Suprapubic skin (tissue), 4 donors: ENCODE measurements around the gene TMEM130. TPM values are rescaled to one million over a fixed set of nuclear protein-coding genes. Genes with fewer than 3 reads are reported as not detected.

ENCODE experiments used
- DNase-seq, 2 donors: peaks; one replicate each; pipeline ENCODE4 v3.0.0-alpha.2; 2019; ENCODE audit warnings: low spot score in 2 of 2
- H3K27ac ChIP-seq: fragments of 200-600 bp; sonication (generic); one replicate; pipeline ENCODE4 v1.5.1; 2019
- H3K27me3 ChIP-seq: fragments of 200-600 bp; sonication (generic); one replicate; pipeline ENCODE4 v1.5.1; 2019
- H3K36me3 ChIP-seq: fragments of 200-600 bp; sonication (generic); one replicate; pipeline ENCODE4 v1.5.1; 2019
- H3K4me1 ChIP-seq: fragments of 200-600 bp; sonication (generic); one replicate; pipeline ENCODE4 v1.5.1; 2019
- H3K4me3 ChIP-seq: fragments of 200-600 bp; sonication (generic); one replicate; pipeline ENCODE4 v1.5.1; 2019; ENCODE audit warnings: mild to moderate bottlenecking
- H3K9me3 ChIP-seq: fragments of 200-600 bp; sonication (generic); one replicate; pipeline ENCODE4 v1.5.1; 2019
- EP300 ChIP-seq: sonication (generic); formaldehyde crosslinking; IDR thresholded peaks from one replicate; pipeline ENCODE4 v1.6.1; 2017; ENCODE audit warnings: antibody characterized with exemption
- POLR2A ChIP-seq, 2 donors: fragments of 450-650 bp; IDR thresholded peaks; one replicate each; pipeline ENCODE4 v1.6.1; 2017; ENCODE audit warnings: antibody characterized with exemption in 2 of 2, mild to moderate bottlenecking in 2 of 2, moderate library complexity in 2 of 2
- POLR2AphosphoS5 ChIP-seq, 3 donors: sonication (generic); formaldehyde crosslinking; IDR thresholded peaks; one replicate each; pipeline ENCODE4 v1.6.1; 2017; ENCODE audit warnings: antibody characterized with exemption in 3 of 3
- WGBS: methylation state at CpG from one replicate; pipeline ENCODE4 v1.1.5; 2018; 5-methylcytosine and 5-hydroxymethylcytosine counted together
- total RNA-seq, 4 donors: library from RNA; depleted of rRNA; stranded (reverse); fragments of >200 nt; gene quantifications; one replicate each; pipeline ENCODE4 v1.1.0, GENCODE V29; 2016
- TF ChIP-seq, protein P1 (sequence below), 2 donors: fragments of 200-600 bp in 1 of 2; fragments of 450-650 bp in 1 of 2; sonication (generic) in 1 of 2; IDR thresholded peaks; one replicate each; pipeline ENCODE4 v1.5.1; 2016 to 2019; ENCODE audit warnings: antibody characterized with exemption in 2 of 2, mild to moderate bottlenecking in 1 of 2, moderate library complexity in 1 of 2

Gene TMEM130
- total RNA-seq, 4 donors from 2014 or later, result not detected

DNA sequence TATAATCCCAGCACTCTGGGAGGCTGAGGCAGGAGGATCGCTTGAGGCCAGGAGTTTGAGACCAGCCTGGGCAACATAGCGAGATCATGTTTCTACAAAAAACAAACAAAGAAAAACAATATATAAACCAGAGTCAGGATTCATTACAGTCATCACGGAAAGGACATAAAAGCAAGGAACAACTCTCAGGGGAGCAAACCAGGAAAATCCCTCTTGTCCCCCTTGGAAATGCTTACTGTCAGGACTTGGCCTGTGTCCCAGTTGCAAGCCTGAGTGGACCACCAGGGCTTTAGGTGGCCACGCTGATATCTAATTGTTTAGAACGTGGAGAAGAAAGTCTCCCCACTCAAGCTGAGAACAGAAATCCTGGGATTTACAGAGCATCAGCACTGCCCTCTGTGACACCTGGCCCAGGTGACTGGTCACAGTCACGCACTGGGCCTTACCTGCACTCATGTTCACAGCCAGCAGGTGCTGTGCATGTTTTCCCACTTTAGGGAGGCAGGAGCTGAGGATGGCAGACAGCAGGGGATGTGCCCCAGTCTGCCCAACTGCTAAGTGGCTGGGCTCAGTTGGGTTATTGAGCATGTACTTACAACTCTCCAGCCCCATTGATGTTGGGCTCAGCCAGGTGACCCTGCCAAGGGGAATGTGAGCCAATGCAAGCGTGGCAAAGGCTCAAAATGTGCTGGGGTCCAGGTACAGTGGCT is 60.9 kb downstream of the TMEM130 start:
- Histone ChIP-seq H3K27ac (no peak overlapping the region), H3K4me3 (no peak overlapping the region), H3K4me1 (no peaks in the 10 kb centered on the region), H3K9me3 (no peaks in the 10 kb centered on the region), H3K27me3 (no peaks in the 10 kb centered on the region), H3K36me3 (no peaks in the 10 kb centered on the region)
- no peak for DNase-seq
- TF ChIP-seq POLR2A (IDR thresholded peaks at IDR 0.05) (no peak), POLR2AphosphoS5 (IDR thresholded peaks at IDR 0.05) (no peak), EP300 (no peak)
- TF ChIP-seq, protein P1, sequence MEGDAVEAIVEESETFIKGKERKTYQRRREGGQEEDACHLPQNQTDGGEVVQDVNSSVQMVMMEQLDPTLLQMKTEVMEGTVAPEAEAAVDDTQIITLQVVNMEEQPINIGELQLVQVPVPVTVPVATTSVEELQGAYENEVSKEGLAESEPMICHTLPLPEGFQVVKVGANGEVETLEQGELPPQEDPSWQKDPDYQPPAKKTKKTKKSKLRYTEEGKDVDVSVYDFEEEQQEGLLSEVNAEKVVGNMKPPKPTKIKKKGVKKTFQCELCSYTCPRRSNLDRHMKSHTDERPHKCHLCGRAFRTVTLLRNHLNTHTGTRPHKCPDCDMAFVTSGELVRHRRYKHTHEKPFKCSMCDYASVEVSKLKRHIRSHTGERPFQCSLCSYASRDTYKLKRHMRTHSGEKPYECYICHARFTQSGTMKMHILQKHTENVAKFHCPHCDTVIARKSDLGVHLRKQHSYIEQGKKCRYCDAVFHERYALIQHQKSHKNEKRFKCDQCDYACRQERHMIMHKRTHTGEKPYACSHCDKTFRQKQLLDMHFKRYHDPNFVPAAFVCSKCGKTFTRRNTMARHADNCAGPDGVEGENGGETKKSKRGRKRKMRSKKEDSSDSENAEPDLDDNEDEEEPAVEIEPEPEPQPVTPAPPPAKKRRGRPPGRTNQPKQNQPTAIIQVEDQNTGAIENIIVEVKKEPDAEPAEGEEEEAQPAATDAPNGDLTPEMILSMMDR (IDR thresholded peaks at IDR 0.05), result no peak
- WGBS, result 83% methylated on average over 7 of the region's 7 CpGs

DNA sequence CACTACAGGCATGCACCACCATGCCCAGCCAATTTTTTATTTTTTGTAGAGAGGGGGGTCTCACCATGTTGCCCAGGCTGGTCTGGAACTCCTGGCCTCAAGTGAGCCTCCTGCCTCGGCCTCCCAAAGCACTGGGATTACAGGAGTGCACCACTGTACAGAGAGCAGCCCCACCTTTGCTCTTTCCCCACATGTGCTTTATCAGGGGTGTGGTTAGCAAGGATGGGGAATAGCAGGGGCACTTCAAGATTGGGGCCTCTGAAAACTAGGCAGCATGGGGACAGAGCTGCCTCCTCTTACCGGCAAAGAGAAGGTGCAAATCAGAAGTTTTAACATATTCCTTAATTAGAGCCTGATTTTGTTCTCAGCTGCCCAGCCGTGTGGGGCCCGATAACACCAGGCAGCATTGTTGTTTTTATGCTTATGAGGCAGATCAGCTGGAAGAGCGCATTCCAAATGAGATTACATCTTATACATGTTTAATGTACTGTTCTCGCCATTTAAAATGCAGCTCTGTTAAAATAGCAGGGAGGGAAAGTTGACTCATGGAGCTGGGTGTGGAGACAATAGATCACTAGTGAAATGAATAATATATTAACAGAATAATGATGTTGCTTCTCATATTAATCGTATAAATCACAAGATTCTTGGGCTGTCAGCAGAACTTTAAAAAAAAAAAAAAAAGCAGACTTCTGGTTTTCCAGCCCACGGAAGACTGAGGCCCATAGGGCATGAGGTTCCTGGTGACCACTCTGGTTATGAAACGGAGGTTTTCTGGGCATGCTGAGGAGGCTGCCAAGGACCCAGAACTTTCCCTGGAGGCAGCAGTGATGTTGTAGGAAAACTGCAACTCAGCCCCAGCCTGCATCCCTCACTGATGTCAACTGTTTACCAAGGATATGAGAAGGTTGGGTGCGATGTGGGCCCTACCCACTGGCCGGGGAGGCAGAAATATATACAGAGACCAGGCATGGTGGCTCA is 62.5 kb downstream of the TMEM130 start:
- 32% methylated on average over 10 of the region's 11 CpGs for WGBS
- no peaks in the 10 kb centered on the region for H3K27me3 ChIP-seq
- no peaks in the 10 kb centered on the region for H3K36me3 ChIP-seq
- TF ChIP-seq, protein P1 (IDR thresholded peaks at IDR 0.05), result no peak
- H3K27ac ChIP-seq, result peak overlapping the region; percentile 38
- H3K4me1 ChIP-seq, result no peaks in the 10 kb centered on the region
- DNase-seq, result no peak
- H3K4me3 ChIP-seq, result no peak overlapping the region
- H3K9me3 ChIP-seq, result no peaks in the 10 kb centered on the region

DNA sequence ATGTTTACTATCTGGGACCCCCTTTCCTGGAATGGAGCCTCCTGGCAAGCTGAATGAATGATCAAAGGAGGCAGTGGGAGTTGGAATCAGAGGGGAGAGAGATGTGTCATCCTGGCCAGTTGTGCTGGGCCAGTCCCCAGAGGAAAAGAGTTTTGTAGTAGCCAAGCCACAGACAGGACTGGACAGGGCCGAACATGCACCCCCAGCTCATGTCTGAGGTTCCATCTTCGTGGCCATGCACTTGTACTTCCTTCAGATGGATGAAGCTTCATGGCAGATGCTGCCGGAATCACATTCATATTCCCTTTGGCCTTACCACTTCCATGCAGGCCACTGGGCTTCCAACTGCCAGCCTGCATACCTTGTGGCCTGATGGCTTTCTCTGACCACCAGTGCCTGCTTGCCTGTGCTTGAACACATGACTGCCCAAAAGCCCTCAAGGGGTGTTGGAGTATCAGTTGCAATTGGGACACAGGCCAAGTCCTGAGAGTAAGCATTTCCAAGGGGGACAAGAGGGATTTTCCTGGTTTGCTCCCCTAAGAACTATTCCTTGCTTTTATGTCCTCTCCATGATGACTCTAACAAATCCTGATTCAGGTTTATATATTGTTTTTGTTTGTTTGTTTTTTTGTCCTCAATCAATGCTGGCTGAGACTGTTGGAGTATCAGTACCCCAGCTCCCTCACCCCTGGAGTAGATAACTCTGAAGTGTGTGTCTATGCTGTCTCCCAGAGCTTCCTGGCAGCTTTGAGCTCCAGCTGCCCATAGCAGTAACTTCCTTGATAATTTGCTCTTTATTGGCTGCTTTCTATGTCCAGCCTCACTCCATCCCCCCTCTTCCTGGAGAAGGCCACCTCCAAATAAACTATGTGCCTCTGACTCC is 63.6 kb downstream of the TMEM130 start:
- Histone ChIP-seq H3K27me3 (no peaks in the 10 kb centered on the region), H3K9me3 (peaks cover under 1% of the 10 kb centered on the region), H3K4me1 (no peaks in the 10 kb centered on the region), H3K27ac (no peak overlapping the region), H3K36me3 (no peaks in the 10 kb centered on the region), H3K4me3 (no peak overlapping the region)
- TF ChIP-seq POLR2A (IDR thresholded peaks at IDR 0.05) (no peak), POLR2AphosphoS5 (IDR thresholded peaks at IDR 0.05) (no peak), EP300 (no peak)
- TF ChIP-seq, protein P1 (IDR thresholded peaks at IDR 0.05), result no peak
- WGBS, result 73% methylated on average over 3 of the region's 3 CpGs
- DNase-seq, result no peak

DNA sequence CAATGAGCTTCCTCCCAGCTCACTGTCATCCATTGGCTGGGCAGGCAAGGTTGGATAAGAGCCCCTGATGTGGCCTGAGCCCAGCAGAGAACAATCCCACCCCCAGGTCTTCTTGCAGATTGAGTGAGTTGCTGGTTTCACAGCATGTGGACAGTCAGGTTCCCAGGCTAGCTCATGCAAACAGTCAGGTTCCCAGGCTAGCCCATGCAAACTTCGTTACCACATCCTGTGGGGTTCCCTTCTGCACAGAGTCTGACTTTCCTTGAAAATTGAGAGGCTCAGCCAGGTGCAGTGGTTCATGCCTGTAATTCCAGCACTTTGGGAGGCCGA is 67.1 kb downstream of the TMEM130 start:
- no peak overlapping the region for H3K27ac ChIP-seq
- no peaks in the 10 kb centered on the region for H3K27me3 ChIP-seq
- H3K9me3 ChIP-seq, result peaks cover 5% of the 10 kb centered on the region
- DNase-seq, result no peak
- H3K36me3 ChIP-seq, result no peaks in the 10 kb centered on the region
- no peaks in the 10 kb centered on the region for H3K4me1 ChIP-seq
- TF ChIP-seq EP300, result no peak
- no peak for TF ChIP-seq POLR2A (IDR thresholded peaks at IDR 0.05)
- TF ChIP-seq, protein P1 (IDR thresholded peaks at IDR 0.05), result no peak
- WGBS, result 85% methylated on average over 2 of the region's 2 CpGs
- H3K4me3 ChIP-seq, result no peak overlapping the region
